Glutamatergic neuron (in vitro differentiated cells): ENCODE data around the gene PCNX2. TPM values are rescaled to one million over a fixed set of nuclear protein-coding genes. Genes with fewer than 3 reads are reported as not detected.

ENCODE experiments used
- DNase-seq: peaks from one replicate; pipeline ENCODE4 v3.0.0; 2022
- H3K27ac Mint-ChIP-seq: one replicate; pipeline ENCODE4 v1.8.0; 2020; ENCODE audit warnings: mild to moderate bottlenecking, mixed read lengths, inconsistent platforms; ENCODE audit not compliant: unreplicated experiment
- H3K27me3 Mint-ChIP-seq: one replicate; pipeline ENCODE4 v1.8.0; 2020; ENCODE audit warnings: mild to moderate bottlenecking, moderate library complexity, mixed read lengths, inconsistent platforms; ENCODE audit not compliant: unreplicated experiment
- H3K36me3 Mint-ChIP-seq: one replicate; pipeline ENCODE4 v1.8.0; 2020; ENCODE audit warnings: mild to moderate bottlenecking, mixed read lengths, inconsistent platforms; ENCODE audit not compliant: unreplicated experiment
- H3K4me1 Mint-ChIP-seq: one replicate; pipeline ENCODE4 v1.8.0; 2020; ENCODE audit warnings: mild to moderate bottlenecking, low read depth, mixed read lengths, inconsistent platforms; ENCODE audit not compliant: unreplicated experiment
- H3K4me3 Mint-ChIP-seq: one replicate; pipeline ENCODE4 v1.8.0; 2020; ENCODE audit warnings: mild to moderate bottlenecking, mixed read lengths, inconsistent platforms; ENCODE audit not compliant: unreplicated experiment
- H3K9me3 Mint-ChIP-seq: one replicate; pipeline ENCODE4 v1.8.0; 2020; ENCODE audit warnings: mild to moderate bottlenecking, moderate library complexity, mixed read lengths, inconsistent platforms; ENCODE audit not compliant: unreplicated experiment
- total RNA-seq: library from RNA; stranded (reverse); fragmentation: NEBNext Ultra II Directional; extraction: Animal tissue kit (Norgen Biotek cat#: 25700); gene quantifications from one replicate; pipeline ENCODE4 v1.2.1, GENCODE V29; 2021; ENCODE audit not compliant: unreplicated experiment
- TF ChIP-seq, protein P1 (sequence below): fragments of 200-600 bp; sonication (generic); IDR thresholded peaks from one replicate; pipeline ENCODE4 v1.5.0; 2021; ENCODE audit not compliant: partially characterized antibody, unreplicated experiment

Gene PCNX2
- total RNA-seq, 1 donor from 2014 or later = 44.5 TPM

- H3K4me1 Mint-ChIP-seq = peaks cover 5% of the 10 kb centered on the region
These were observed 235.0 kb downstream of the PCNX2 start for GRCh38 chr1:233060461-233060994.

DNA sequence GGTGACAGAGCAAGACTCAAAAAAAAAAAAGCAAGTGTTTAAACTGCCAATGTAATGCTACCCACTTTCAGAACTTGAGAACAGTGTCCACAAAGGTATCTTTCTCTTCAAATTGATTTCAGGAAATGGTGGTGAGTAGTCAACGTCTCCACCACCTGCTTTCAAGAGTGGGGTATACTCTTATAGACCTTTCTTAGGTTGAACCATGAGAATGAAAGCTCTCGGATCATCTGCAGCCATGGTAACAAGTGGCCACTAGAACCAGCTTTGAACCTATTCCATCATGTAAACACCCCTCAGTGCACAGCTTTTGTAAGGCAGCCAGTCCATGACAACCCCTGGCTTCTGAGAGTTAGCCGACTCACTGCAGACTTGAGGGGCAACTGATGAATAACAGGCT is 237.7 kb downstream of the PCNX2 start:
- Mint-ChIP-seq H3K27ac (no peak overlapping the region), H3K27me3 (no peaks in the 10 kb centered on the region)

More at GRCh38 chr1:233060461-233060994, 235.0 kb downstream of the PCNX2 start:
- Mint-ChIP-seq H3K9me3 (no peaks in the 10 kb centered on the region), H3K4me3 (no peak overlapping the region), H3K36me3 (no peaks in the 10 kb centered on the region), H3K27me3 (no peaks in the 10 kb centered on the region), H3K27ac (no peak overlapping the region)
- no peak for DNase-seq
- TF ChIP-seq, protein P1, sequence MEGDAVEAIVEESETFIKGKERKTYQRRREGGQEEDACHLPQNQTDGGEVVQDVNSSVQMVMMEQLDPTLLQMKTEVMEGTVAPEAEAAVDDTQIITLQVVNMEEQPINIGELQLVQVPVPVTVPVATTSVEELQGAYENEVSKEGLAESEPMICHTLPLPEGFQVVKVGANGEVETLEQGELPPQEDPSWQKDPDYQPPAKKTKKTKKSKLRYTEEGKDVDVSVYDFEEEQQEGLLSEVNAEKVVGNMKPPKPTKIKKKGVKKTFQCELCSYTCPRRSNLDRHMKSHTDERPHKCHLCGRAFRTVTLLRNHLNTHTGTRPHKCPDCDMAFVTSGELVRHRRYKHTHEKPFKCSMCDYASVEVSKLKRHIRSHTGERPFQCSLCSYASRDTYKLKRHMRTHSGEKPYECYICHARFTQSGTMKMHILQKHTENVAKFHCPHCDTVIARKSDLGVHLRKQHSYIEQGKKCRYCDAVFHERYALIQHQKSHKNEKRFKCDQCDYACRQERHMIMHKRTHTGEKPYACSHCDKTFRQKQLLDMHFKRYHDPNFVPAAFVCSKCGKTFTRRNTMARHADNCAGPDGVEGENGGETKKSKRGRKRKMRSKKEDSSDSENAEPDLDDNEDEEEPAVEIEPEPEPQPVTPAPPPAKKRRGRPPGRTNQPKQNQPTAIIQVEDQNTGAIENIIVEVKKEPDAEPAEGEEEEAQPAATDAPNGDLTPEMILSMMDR = no peak

GRCh38 chr1:233055879-233056641 is 239.5 kb downstream of the PCNX2 start:
- Mint-ChIP-seq H3K4me3 (no peak overlapping the region), H3K27ac (no peak overlapping the region), H3K4me1 (peaks cover 5% of the 10 kb centered on the region), H3K36me3 (no peaks in the 10 kb centered on the region), H3K27me3 (no peaks in the 10 kb centered on the region), H3K9me3 (no peaks in the 10 kb centered on the region)
- TF ChIP-seq, protein P1 = no peak
- no peak for DNase-seq

More for the DNA sequence above, 237.7 kb downstream of the PCNX2 start:
- TF ChIP-seq, protein P1 = no peak
- Mint-ChIP-seq H3K36me3 (no peaks in the 10 kb centered on the region), H3K4me1 (peaks cover 5% of the 10 kb centered on the region), H3K4me3 (no peak overlapping the region), H3K9me3 (no peaks in the 10 kb centered on the region)
- DNase-seq = no peak

DNA sequence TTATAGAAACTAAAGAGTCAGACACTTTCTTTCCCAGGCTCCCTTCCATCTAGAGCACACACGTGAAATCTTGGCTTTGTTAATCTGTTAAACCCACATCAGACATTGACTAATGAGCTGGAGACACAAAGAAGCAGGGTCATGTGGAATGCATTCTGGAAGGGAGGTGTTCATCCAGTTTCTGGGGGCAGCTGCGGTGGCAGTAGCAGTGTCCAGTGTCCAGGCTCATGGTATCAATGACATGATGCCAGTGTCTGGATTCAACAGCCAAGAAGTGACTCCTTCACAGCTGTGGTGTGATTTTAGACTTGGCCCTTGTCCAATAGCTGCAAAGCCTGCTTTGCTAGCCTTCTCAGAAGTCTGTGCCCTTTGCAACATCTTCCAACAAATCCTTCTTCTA is 249.9 kb downstream of the PCNX2 start:
- H3K27ac Mint-ChIP-seq = no peak overlapping the region

GRCh38 chr1:233042834-233043233 is 252.7 kb downstream of the PCNX2 start:
- Mint-ChIP-seq H3K4me3 (no peak overlapping the region), H3K36me3 (no peaks in the 10 kb centered on the region), H3K9me3 (no peaks in the 10 kb centered on the region), H3K4me1 (no peaks in the 10 kb centered on the region), H3K27ac (no peak overlapping the region), H3K27me3 (no peaks in the 10 kb centered on the region)
- TF ChIP-seq, protein P1 = no peak
- no peak for DNase-seq

More for the DNA sequence above, 249.9 kb downstream of the PCNX2 start:
- TF ChIP-seq, protein P1 = no peak
- DNase-seq = no peak
- Mint-ChIP-seq H3K4me1 (no peaks in the 10 kb centered on the region), H3K4me3 (no peak overlapping the region), H3K9me3 (no peaks in the 10 kb centered on the region), H3K27me3 (no peaks in the 10 kb centered on the region), H3K36me3 (peaks cover 6% of the 10 kb centered on the region)
